ENCODE measurements around the gene SUSD6.

GRCh38 chr14:69666112-69666511 lies 54.7 kb downstream of the SUSD6 start:
- TF ChIP-seq EZH2 (IDR thresholded peaks at IDR 0.05): no peak
- no peak for TF ChIP-seq POLR2AphosphoS5 (IDR thresholded peaks at IDR 0.05; ENCODE audit: borderline replicate concordance, low read depth, low read length)
- TF ChIP-seq FOXP2 (optimal IDR thresholded peaks at IDR 0.05; ENCODE audit: control extremely low read depth, extremely low read length, insufficient read depth): no peak
